CD14-positive monocyte (primary cell): Measurements from ENCODE around the gene TMEM184B. TPM values are rescaled to one million over a fixed set of nuclear protein-coding genes. Genes with fewer than 3 reads are reported as not detected.

Source experiments
- DNase-seq, 3 donors: peaks; one replicate each; pipeline ENCODE4 v3.0.0-alpha.2; 2011 to 2022
- H2AFZ ChIP-seq: 2 replicates; pipeline ENCODE4 v1.6.0; 2012; ENCODE audit warnings: mild to moderate bottlenecking, low read depth, low read length, inconsistent platforms; ENCODE audit not compliant: insufficient read depth, poor library complexity, severe bottlenecking
- H3K27ac ChIP-seq, 2 donors: 1 replicate in 1 of 2; 2 replicates in 1 of 2; pipeline ENCODE4 v1.5.1; 2012 to 2013; ENCODE audit warnings: low read length in 2 of 2, control low read depth in 1 of 2, inconsistent platforms in 1 of 2, low read depth in 1 of 2, mild to moderate bottlenecking in 1 of 2
- H3K27me3 ChIP-seq, 2 donors: one replicate each; pipeline versions ENCODE4 v1.6.0 to v1.6.1; 2011 to 2013; ENCODE audit warnings: low read length in 2 of 2; ENCODE audit not compliant: control insufficient read depth in 2 of 2, insufficient read depth in 2 of 2
- H3K36me3 ChIP-seq, 2 donors: replicated peaks in 1 of 2; 1 replicate in 1 of 2; 2 replicates in 1 of 2; pipeline versions ENCODE4 v1.5.1 to v1.6.1; 2012 to 2013; ENCODE audit warnings: low read length in 2 of 2, control low read depth in 1 of 2, inconsistent platforms in 1 of 2, mild to moderate bottlenecking in 1 of 2; ENCODE audit not compliant: insufficient read depth in 2 of 2, control insufficient read depth in 1 of 2
- H3K4me1 ChIP-seq, 2 donors: 1 replicate in 1 of 2; 2 replicates in 1 of 2; pipeline versions ENCODE4 v1.5.1 to v1.6.1; 2012 to 2013; ENCODE audit warnings: low read length in 2 of 2, control low read depth in 1 of 2, inconsistent platforms in 1 of 2, mild to moderate bottlenecking in 1 of 2, moderate library complexity in 1 of 2; ENCODE audit not compliant: insufficient read depth in 2 of 2, control insufficient read depth in 1 of 2
- H3K4me2 ChIP-seq: replicated peaks from 2 replicates; pipeline ENCODE3; 2012; ENCODE audit warnings: low read length, moderate library complexity, mild to moderate bottlenecking; ENCODE audit not compliant: poor library complexity, severe bottlenecking; ENCODE audit errors: extremely low read depth
- H3K4me3 ChIP-seq, 3 experiments: fragments of 200-600 bp in 1 of 3; sonication (generic) in 1 of 3; replicated peaks in 1 of 3; 1 replicate in 2 of 3; 2 replicates in 1 of 3; pipeline ENCODE4 v1.5.1; 2011 to 2013; ENCODE audit warnings: low read length in 3 of 3, mild to moderate bottlenecking in 3 of 3, control low read depth in 2 of 3, low read depth in 2 of 3, inconsistent platforms in 1 of 3, moderate library complexity in 1 of 3
- H3K79me2 ChIP-seq: 2 replicates; pipeline ENCODE4 v1.6.0; 2012; ENCODE audit warnings: mild to moderate bottlenecking, control low read depth, inconsistent platforms, low read length, moderate library complexity; ENCODE audit not compliant: insufficient read depth
- H3K9ac ChIP-seq: 2 replicates; pipeline ENCODE4 v1.6.0; 2017; ENCODE audit warnings: low read length, mild to moderate bottlenecking; ENCODE audit not compliant: insufficient read depth, poor library complexity, severe bottlenecking
- H3K9me3 ChIP-seq, 2 donors: replicated peaks in 1 of 2; 1 replicate in 1 of 2; 2 replicates in 1 of 2; pipeline versions ENCODE4 v1.5.1 to v1.6.1; 2012 to 2013; ENCODE audit warnings: low read length in 2 of 2, control low read depth in 1 of 2; ENCODE audit not compliant: control insufficient read depth in 1 of 2, insufficient read depth in 1 of 2
- H4K20me1 ChIP-seq: 2 replicates; pipeline ENCODE4 v1.6.0; 2012; ENCODE audit warnings: mild to moderate bottlenecking, low read length, control low read depth, moderate library complexity; ENCODE audit not compliant: insufficient read depth
- H3K27ac Mint-ChIP-seq, 7 donors: one replicate each; pipeline ENCODE4 v1.8.0; 2020; ENCODE audit warnings: mild to moderate bottlenecking in 7 of 7, mixed read lengths in 7 of 7, moderate library complexity in 6 of 7, inconsistent platforms in 2 of 7
- H3K27me3 Mint-ChIP-seq, 3 donors: one replicate each; pipeline ENCODE4 v1.8.0; 2021 to 2022; ENCODE audit warnings: low read depth in 3 of 3, mild to moderate bottlenecking in 3 of 3, mixed read lengths in 3 of 3, moderate library complexity in 3 of 3, inconsistent platforms in 1 of 3
- H3K36me3 Mint-ChIP-seq, 2 donors: one replicate each; pipeline ENCODE4 v1.8.0; 2020; ENCODE audit warnings: mixed read lengths in 2 of 2, inconsistent platforms in 1 of 2, mild to moderate bottlenecking in 1 of 2
- H3K4me1 Mint-ChIP-seq: one replicate; pipeline ENCODE4 v1.8.0; 2020; ENCODE audit warnings: mild to moderate bottlenecking, mixed read lengths
- H3K4me3 Mint-ChIP-seq, 2 donors: one replicate each; pipeline ENCODE4 v1.8.0; 2020; ENCODE audit warnings: mild to moderate bottlenecking in 2 of 2, mixed read lengths in 2 of 2, moderate library complexity in 1 of 2
- H3K9me3 Mint-ChIP-seq, 7 donors: one replicate each; pipeline ENCODE4 v1.8.0; 2020 to 2022; ENCODE audit warnings: mixed read lengths in 7 of 7, mild to moderate bottlenecking in 6 of 7, moderate library complexity in 6 of 7, inconsistent platforms in 2 of 7
- WGBS: methylation state at CpG from one replicate; pipeline ENCODE4 v1.1.5; 2013; ENCODE audit warnings: missing lambda C conversion rate; ENCODE audit not compliant: insufficient coverage; 5-methylcytosine and 5-hydroxymethylcytosine counted together
- intact Hi-C, 2 donors: fragments of 100-400 bp; cut with micrococcal nuclease; formaldehyde crosslinking; loops; one replicate each; pipeline versions ENCODE4 v1.15.0 to v1.15.1; 2023
- polyA plus RNA-seq, 3 donors: library from polyadenylated mRNA; depleted of rRNA in 1 of 3; unstranded in 2 of 3; stranded (reverse) in 1 of 3; fragments of 300-500 nt in 2 of 3; fragments of >200 nt in 1 of 3; fragmentation: Illumina TruSeq in 2 of 3; gene quantifications; 1 replicate in 2 of 3; 2 replicates in 1 of 3; pipeline ENCODE4 v1.2.3, GENCODE V29; 2012 to 2021
- TF ChIP-seq, protein P1 (sequence below): fragments of 200-600 bp; IDR thresholded peaks from one replicate; pipeline ENCODE4 v1.8.0; 2022; ENCODE audit warnings: antibody characterized with exemption, mild to moderate bottlenecking

TMEM184B gene
- polyA plus RNA-seq, 3 donors, result 7.4 to 17.7 (median 10.6) TPM

DNA sequence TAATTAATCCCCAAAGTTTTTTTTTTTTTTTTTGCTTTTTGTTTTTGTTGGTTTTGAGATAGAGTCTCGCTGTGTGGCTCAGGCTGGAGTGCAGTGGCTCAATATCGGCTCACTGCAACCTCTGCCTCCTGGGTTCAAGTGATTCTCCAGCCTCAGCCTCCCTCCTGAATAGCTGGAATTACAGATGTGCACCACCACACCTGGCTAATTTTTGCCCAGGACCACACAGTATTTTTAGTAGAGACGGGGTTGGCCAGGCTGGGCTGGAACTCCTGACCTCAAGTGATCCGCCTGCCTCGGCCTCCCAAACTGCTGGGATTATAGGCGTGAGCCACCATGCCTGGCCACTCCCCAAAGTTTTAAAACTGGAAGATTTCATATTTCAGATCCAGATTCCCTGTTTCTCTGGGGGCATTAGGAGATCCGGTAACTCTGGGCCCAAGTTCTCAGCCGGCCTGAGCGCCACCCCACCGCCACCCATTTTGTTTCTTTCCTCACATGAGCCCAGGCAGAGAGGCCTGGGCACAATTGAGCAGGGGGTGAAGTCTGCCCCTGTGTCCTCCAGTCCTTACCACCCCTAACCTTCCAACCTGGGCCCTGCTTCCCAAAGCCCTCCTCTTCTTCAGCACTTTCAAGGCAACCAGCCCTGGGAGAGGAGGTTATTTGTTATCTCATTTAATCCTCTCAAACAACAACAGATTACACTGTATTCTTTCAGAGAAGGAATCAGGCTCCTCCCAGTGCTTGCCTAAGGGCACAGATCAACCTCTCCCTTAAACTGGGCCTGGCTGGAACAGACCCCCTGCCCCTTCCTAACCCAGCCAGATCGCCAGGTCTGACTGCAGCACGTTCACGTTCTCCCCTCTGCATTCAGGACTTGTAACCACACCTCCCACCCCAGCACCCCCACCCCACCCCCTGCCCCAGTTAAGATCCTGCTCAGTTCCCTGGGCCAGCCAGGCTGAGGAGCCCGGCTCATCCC, 46.3 kb upstream of the TMEM184B start:
- H3K4me2 ChIP-seq, result peak overlapping the region; percentile 82

More for the DNA sequence above, 46.3 kb upstream of the TMEM184B start:
- no peaks in the 10 kb centered on the region for H3K36me3 Mint-ChIP-seq
- no peaks in the 10 kb centered on the region for H3K79me2 ChIP-seq
- peak overlapping the region; percentile 79 to 87 for H3K4me3 Mint-ChIP-seq
- TF ChIP-seq, protein P1, sequence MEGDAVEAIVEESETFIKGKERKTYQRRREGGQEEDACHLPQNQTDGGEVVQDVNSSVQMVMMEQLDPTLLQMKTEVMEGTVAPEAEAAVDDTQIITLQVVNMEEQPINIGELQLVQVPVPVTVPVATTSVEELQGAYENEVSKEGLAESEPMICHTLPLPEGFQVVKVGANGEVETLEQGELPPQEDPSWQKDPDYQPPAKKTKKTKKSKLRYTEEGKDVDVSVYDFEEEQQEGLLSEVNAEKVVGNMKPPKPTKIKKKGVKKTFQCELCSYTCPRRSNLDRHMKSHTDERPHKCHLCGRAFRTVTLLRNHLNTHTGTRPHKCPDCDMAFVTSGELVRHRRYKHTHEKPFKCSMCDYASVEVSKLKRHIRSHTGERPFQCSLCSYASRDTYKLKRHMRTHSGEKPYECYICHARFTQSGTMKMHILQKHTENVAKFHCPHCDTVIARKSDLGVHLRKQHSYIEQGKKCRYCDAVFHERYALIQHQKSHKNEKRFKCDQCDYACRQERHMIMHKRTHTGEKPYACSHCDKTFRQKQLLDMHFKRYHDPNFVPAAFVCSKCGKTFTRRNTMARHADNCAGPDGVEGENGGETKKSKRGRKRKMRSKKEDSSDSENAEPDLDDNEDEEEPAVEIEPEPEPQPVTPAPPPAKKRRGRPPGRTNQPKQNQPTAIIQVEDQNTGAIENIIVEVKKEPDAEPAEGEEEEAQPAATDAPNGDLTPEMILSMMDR, result no peak
- H3K27me3 ChIP-seq, result no peaks in the 10 kb centered on the region
- peaks cover 18% of the 10 kb centered on the region for H4K20me1 ChIP-seq
- H3K9ac ChIP-seq, result no peak overlapping the region
- peaks cover 0 to 2% (median 0%) of the 10 kb centered on the region in 7 donors for H3K9me3 Mint-ChIP-seq
- DNase-seq, result no peak
- H3K27me3 Mint-ChIP-seq, result peaks cover 13 to 22% (median 18%) of the 10 kb centered on the region in 3 donors
- peak overlapping the region in 1 of 2 donors; percentile 66 for H3K27ac ChIP-seq
- peaks cover 41% of the 10 kb centered on the region for H3K4me1 Mint-ChIP-seq
- no peaks in the 10 kb centered on the region for H3K36me3 ChIP-seq
- peak overlapping the region; percentile 99 for H2AFZ ChIP-seq
- peaks cover 26 to 35% of the 10 kb centered on the region in 2 donors for H3K4me1 ChIP-seq
- intact Hi-C loops, result loop anchor here in 1 of 2 donors (5.0 kb wide), 1 partner anchor 33 kb away; no protein-coding TSS in a partner anchor
- H3K27ac Mint-ChIP-seq, result peak overlapping the region in 5 of 7 donors; percentile 22 to 87 (median 73)
- no peaks in the 10 kb centered on the region for H3K9me3 ChIP-seq
- peak overlapping the region in 1 of 3 experiments; percentile 79 for H3K4me3 ChIP-seq
- 97% methylated on average over 8 of the region's 14 CpGs for WGBS
